Smooth muscle cell (in vitro differentiated cells): ENCODE results near the gene LASP1NB.
A peak's percentile ranks its signal among the peaks of the same experiment; 100 is the strongest.

Source experiments
- DNase-seq: peaks from one replicate; lab custom pipeline; 2025; ENCODE audit not compliant: unreplicated experiment; lab: John Stamatoyannopoulos, UW
- H2AFZ ChIP-seq: fragments of 200-600 bp; sonication (generic); 2 replicates; pipeline ENCODE4 v1.6.0; 2016; ENCODE audit warnings: antibody characterized with exemption, low read depth, mild to moderate bottlenecking
- H3F3A ChIP-seq: fragments of 200-600 bp; sonication (generic); 2 replicates; pipeline ENCODE4 v1.6.0; 2017; ENCODE audit warnings: antibody characterized with exemption, low read depth
- H3K27ac ChIP-seq: fragments of 200-600 bp; sonication (generic); 2 replicates; pipeline ENCODE4 v1.5.1; 2016; ENCODE audit warnings: low read depth, mild to moderate bottlenecking
- H3K27me3 ChIP-seq: fragments of 200-600 bp; sonication (generic); 2 replicates; pipeline ENCODE4 v1.6.1; 2016; ENCODE audit warnings: low read depth, mild to moderate bottlenecking
- H3K36me3 ChIP-seq: fragments of 200-600 bp; sonication (generic); 2 replicates; pipeline ENCODE4 v1.5.1; 2016; ENCODE audit warnings: low read depth
- H3K4me1 ChIP-seq: fragments of 200-600 bp; sonication (generic); 2 replicates; pipeline ENCODE4 v1.5.1; 2016; ENCODE audit warnings: low read depth
- H3K4me2 ChIP-seq: fragments of 200-600 bp; sonication (generic); 2 replicates; pipeline ENCODE4 v1.6.0; 2016; ENCODE audit warnings: mild to moderate bottlenecking
- H3K4me3 ChIP-seq: fragments of 200-600 bp; sonication (generic); 2 replicates; pipeline ENCODE4 v1.5.1; 2016; ENCODE audit warnings: mild to moderate bottlenecking
- H3K79me2 ChIP-seq: fragments of 200-600 bp; sonication (generic); 2 replicates; pipeline ENCODE4 v1.6.0; 2016; ENCODE audit warnings: low read depth, mild to moderate bottlenecking
- H3K9ac ChIP-seq: fragments of 200-600 bp; sonication (generic); 2 replicates; pipeline ENCODE4 v1.6.0; 2016; ENCODE audit warnings: low read depth
- H3K9me3 ChIP-seq: fragments of 200-600 bp; sonication (generic); replicated peaks from 2 replicates; pipeline ENCODE4 v1.5.1; 2016; ENCODE audit warnings: low read depth
- H4K20me1 ChIP-seq: fragments of 200-600 bp; sonication (generic); 2 replicates; pipeline ENCODE4 v1.6.0; 2016; ENCODE audit warnings: low read depth
- WGBS: methylation state at CpG from one replicate; pipeline ENCODE4 v1.1.7; 2016; ENCODE audit warnings: low lambda C conversion rate; 5-methylcytosine and 5-hydroxymethylcytosine counted together
- TF ChIP-seq, protein P1 (sequence below): fragments of 200-600 bp; sonication (generic); IDR thresholded peaks from 2 replicates; pipeline ENCODE4 v1.5.1; 2017; ENCODE audit warnings: borderline replicate concordance, mild to moderate bottlenecking, antibody characterized with exemption; ENCODE audit not compliant: insufficient read depth, poor library complexity, severe bottlenecking

LASP1NB gene

GRCh38 chr17:38900978-38901656, 24.3 kb upstream of the LASP1NB start:
- peaks cover 27% of the 10 kb centered on the region for H3K4me1 ChIP-seq
- peak overlapping the region; percentile 66 for H3K4me2 ChIP-seq
- DNase-seq, result peak; percentile 26
- no peak overlapping the region for H2AFZ ChIP-seq
- H3K9me3 ChIP-seq, result no peaks in the 10 kb centered on the region
- TF ChIP-seq, protein P1, sequence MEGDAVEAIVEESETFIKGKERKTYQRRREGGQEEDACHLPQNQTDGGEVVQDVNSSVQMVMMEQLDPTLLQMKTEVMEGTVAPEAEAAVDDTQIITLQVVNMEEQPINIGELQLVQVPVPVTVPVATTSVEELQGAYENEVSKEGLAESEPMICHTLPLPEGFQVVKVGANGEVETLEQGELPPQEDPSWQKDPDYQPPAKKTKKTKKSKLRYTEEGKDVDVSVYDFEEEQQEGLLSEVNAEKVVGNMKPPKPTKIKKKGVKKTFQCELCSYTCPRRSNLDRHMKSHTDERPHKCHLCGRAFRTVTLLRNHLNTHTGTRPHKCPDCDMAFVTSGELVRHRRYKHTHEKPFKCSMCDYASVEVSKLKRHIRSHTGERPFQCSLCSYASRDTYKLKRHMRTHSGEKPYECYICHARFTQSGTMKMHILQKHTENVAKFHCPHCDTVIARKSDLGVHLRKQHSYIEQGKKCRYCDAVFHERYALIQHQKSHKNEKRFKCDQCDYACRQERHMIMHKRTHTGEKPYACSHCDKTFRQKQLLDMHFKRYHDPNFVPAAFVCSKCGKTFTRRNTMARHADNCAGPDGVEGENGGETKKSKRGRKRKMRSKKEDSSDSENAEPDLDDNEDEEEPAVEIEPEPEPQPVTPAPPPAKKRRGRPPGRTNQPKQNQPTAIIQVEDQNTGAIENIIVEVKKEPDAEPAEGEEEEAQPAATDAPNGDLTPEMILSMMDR, result no peak
- no peaks in the 10 kb centered on the region for H3K27me3 ChIP-seq
- peak overlapping the region; percentile 83 for H3K27ac ChIP-seq
- no peak overlapping the region for H3K4me3 ChIP-seq
- H3K36me3 ChIP-seq, result peaks cover 8% of the 10 kb centered on the region
- H4K20me1 ChIP-seq, result peaks cover 100% of the 10 kb centered on the region
- H3K79me2 ChIP-seq, result peaks cover 44% of the 10 kb centered on the region
- H3K9ac ChIP-seq, result no peak overlapping the region
- WGBS, result 11% methylated on average over 10 of the region's 10 CpGs
- H3F3A ChIP-seq, result peaks cover 31% of the 10 kb centered on the region

DNA sequence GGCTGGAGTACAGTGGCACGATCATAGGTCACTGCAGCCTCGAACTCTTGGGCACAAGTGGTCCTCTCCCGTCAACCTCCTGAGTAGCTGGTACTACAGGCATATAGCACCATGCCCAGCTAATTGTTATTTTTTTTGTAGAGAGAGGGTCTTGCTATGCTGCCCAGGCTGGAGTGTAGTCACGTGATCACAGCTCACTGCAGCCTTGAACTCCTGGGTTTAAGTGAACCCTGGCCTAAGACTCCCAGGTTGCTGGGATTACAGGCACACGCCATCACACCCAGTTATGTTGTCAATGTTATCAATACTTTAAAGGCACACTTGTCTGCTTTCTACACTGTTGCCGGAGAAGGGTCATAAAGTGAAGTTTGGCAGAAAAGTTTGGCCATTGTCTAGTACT, 22.0 kb upstream of the LASP1NB start:
- TF ChIP-seq, protein P1, result no peak
- Histone ChIP-seq H3K27ac (no peak overlapping the region), H3K4me3 (no peak overlapping the region), H3F3A (peaks cover 14% of the 10 kb centered on the region), H3K27me3 (no peaks in the 10 kb centered on the region), H3K4me2 (no peak overlapping the region), H3K4me1 (peaks cover 12% of the 10 kb centered on the region), H3K79me2 (peaks cover 66% of the 10 kb centered on the region), H2AFZ (no peak overlapping the region), H3K9ac (no peak overlapping the region), H3K9me3 (no peaks in the 10 kb centered on the region), H3K36me3 (peaks cover 8% of the 10 kb centered on the region), H4K20me1 (peaks cover 100% of the 10 kb centered on the region)
- no peak for DNase-seq
- WGBS, result 99% methylated on average over 6 of the region's 6 CpGs

- Histone ChIP-seq H3K9me3 (no peaks in the 10 kb centered on the region), H3K79me2 (peaks cover 76% of the 10 kb centered on the region), H4K20me1 (peaks cover 100% of the 10 kb centered on the region), H3K27ac (no peak overlapping the region), H3K36me3 (peaks cover 8% of the 10 kb centered on the region), H2AFZ (no peak overlapping the region), H3K27me3 (no peaks in the 10 kb centered on the region), H3K4me3 (no peak overlapping the region), H3K9ac (no peak overlapping the region), H3K4me2 (no peak overlapping the region), H3K4me1 (peaks cover 12% of the 10 kb centered on the region), H3F3A (peaks cover under 1% of the 10 kb centered on the region)
- no peak for DNase-seq
- TF ChIP-seq, protein P1, result no peak
- 100% methylated on average over 3 of the region's 3 CpGs for WGBS
Measured at GRCh38 chr17:38904892-38905291, 20.5 kb upstream of the LASP1NB start.

GRCh38 chr17:38905375-38905774, 20.0 kb upstream of the LASP1NB start:
- no peak for DNase-seq
- TF ChIP-seq, protein P1, result no peak
- Histone ChIP-seq H3K9ac (no peak overlapping the region), H3K9me3 (no peaks in the 10 kb centered on the region), H3K4me1 (peaks cover 10% of the 10 kb centered on the region), H3K79me2 (peaks cover 81% of the 10 kb centered on the region), H3F3A (no peaks in the 10 kb centered on the region), H3K4me2 (no peak overlapping the region), H3K27ac (no peak overlapping the region), H2AFZ (no peak overlapping the region), H4K20me1 (peaks cover 100% of the 10 kb centered on the region), H3K4me3 (no peak overlapping the region), H3K36me3 (peaks cover 8% of the 10 kb centered on the region), H3K27me3 (no peaks in the 10 kb centered on the region)
- 98% methylated on average over 10 of the region's 10 CpGs for WGBS
